ENCODE results near the gene NOS3.

DNA sequence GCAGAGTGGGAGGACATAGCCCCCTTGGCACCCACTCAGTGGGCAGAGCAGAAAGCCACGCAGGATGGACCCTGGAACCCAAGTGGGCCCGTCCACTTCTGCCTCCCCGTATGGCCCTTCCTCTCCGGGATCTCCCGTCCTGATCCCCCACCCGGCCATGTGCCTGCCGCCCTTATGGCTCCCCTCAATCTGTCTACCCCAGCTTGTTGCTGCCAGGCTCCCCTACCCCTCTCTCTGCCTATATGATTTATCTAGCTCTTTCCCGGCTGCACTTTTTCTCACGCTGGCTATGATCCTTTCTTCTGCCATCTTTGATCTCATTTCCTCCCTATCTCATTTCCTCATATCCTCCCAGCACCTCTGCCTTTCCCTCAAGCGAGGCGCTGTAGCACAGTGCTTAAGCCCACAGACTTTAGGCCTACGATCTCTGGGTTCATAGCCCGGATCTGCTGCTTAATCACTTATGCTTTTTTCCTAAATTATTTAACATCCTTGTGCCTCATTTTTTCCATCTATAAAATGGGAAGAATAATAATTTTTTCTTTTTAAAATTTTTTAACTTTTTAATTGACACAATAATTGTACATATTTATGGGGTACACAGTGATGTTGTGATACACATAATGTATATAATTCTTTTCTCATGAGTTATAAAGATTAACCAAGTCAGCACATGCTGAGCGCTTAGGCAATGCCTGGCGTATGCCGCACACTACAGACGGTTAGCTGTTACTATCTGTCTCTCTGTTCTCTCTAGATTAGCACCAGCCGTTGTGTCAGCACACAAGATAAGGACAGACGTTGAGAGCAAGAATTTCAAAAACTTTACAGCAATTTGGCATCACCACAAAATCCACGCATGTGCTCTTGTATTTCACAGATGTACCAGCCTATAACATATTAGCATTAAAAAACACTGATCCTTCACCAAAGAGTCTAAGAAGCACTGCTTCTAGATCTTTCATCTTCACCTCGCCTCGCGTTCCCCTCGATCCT is 30.8 kb upstream of the NOS3 start:
- TF ChIP-seq CTCF (IDR thresholded peaks at IDR 0.05) (no peak), POLR2A (IDR thresholded peaks at IDR 0.05) (no peak)

Measured in uterus (tissue), 2 donors.